IMR-90 (cell line): ENCODE results near the gene KRT7. TPM values are rescaled to one million over a fixed set of nuclear protein-coding genes. Genes with fewer than 3 reads are reported as not detected.

Source experiments
- ATAC-seq: fragments of 200-7000 bp; cut with Tn5 transposase; 2 replicates; pipeline ENCODE4 v1.9.1; 2020; ENCODE audit warnings: low read depth, mild to moderate bottlenecking, moderate library complexity
- BruUV-seq: library from RNA; stranded (reverse); fragments of 400-500 nt; replicated peaks from 2 replicates; lab custom pipeline; 2021; lab: Mats Ljungman, UMichigan
- CTCF ChIA-PET: fragments of 300-600 bp; formaldehyde crosslinking; extraction: SDS; loops from one replicate; lab custom pipeline; 2021; ENCODE audit warnings: antibody characterized with exemption; lab: Yijun Ruan, JAX
- POLR2A ChIA-PET: fragments of 300-600 bp; sonication (Branson Sonifier 250); formaldehyde crosslinking; loops from one replicate; lab custom pipeline; 2022; ENCODE audit warnings: antibody characterized with exemption; ENCODE audit not compliant: unreplicated experiment; lab: Charles Lee
- DNase-seq: peaks from one replicate; pipeline ENCODE4 v3.0.0; 2013
- H2AFZ ChIP-seq: replicated peaks from 2 replicates; pipeline ENCODE3; 2013; ENCODE audit warnings: low read length, mild to moderate bottlenecking; ENCODE audit not compliant: poor library complexity
- H2AK5ac ChIP-seq: 2 replicates; pipeline ENCODE4 v1.6.1; 2013; ENCODE audit warnings: low read depth, low read length, inconsistent platforms
- H2AK9ac ChIP-seq: replicated peaks from 2 replicates; pipeline ENCODE3; 2013; ENCODE audit warnings: mild to moderate bottlenecking, low read depth, low read length, moderate library complexity; ENCODE audit not compliant: poor library complexity
- H2BK120ac ChIP-seq: 2 replicates; pipeline ENCODE4 v1.6.1; 2013; ENCODE audit warnings: low read depth, low read length, inconsistent platforms
- H2BK15ac ChIP-seq: 3 replicates; pipeline ENCODE4 v1.6.1; 2013; ENCODE audit warnings: low read depth, low read length, inconsistent platforms
- H2BK20ac ChIP-seq: 2 replicates; pipeline ENCODE4 v1.6.1; 2013; ENCODE audit warnings: low read depth, mild to moderate bottlenecking, inconsistent platforms, low read length, moderate library complexity
- H2BK5ac ChIP-seq: 2 replicates; pipeline ENCODE4 v1.6.1; 2013; ENCODE audit warnings: mild to moderate bottlenecking, low read depth, low read length, inconsistent platforms; ENCODE audit not compliant: poor library complexity, severe bottlenecking
- H3K14ac ChIP-seq: replicated peaks from 2 replicates; pipeline ENCODE4 v1.6.1; 2013; ENCODE audit warnings: low read depth, low read length, inconsistent platforms
- H3K18ac ChIP-seq: 2 replicates; pipeline ENCODE4 v1.6.1; 2013; ENCODE audit warnings: low read depth, low read length, control low read depth
- H3K23ac ChIP-seq: 2 replicates; pipeline ENCODE4 v1.6.1; 2013; ENCODE audit warnings: low read depth, low read length, inconsistent platforms
- H3K27ac ChIP-seq: 2 replicates; pipeline ENCODE4 v1.5.1; 2013; ENCODE audit warnings: mild to moderate bottlenecking, control low read depth, low read length; ENCODE audit not compliant: insufficient read depth
- H3K27me3 ChIP-seq: 2 replicates; pipeline ENCODE4 v1.6.1; 2013; ENCODE audit warnings: low read length; ENCODE audit not compliant: control insufficient read depth, insufficient read depth
- H3K36me3 ChIP-seq: 2 replicates; pipeline ENCODE4 v1.6.1; 2013; ENCODE audit warnings: low read length, mixed read lengths; ENCODE audit not compliant: control insufficient read depth, insufficient read depth
- H3K4ac ChIP-seq: 2 replicates; pipeline ENCODE4 v1.6.1; 2013; ENCODE audit warnings: low read depth, low read length, inconsistent platforms
- H3K4me1 ChIP-seq: 2 replicates; pipeline ENCODE4 v1.6.1; 2013; ENCODE audit warnings: low read length, mixed read lengths; ENCODE audit not compliant: control insufficient read depth, insufficient read depth
- H3K4me2 ChIP-seq: 2 replicates; pipeline ENCODE4 v1.6.1; 2013; ENCODE audit warnings: low read depth, mild to moderate bottlenecking, control low read depth, low read length, moderate library complexity
- H3K4me3 ChIP-seq: 2 replicates; pipeline ENCODE4 v1.5.1; 2013; ENCODE audit warnings: low read depth, mild to moderate bottlenecking, control low read depth, low read length, moderate library complexity; ENCODE audit not compliant: insufficient read depth
- H3K56ac ChIP-seq: 2 replicates; pipeline ENCODE4 v1.6.1; 2013; ENCODE audit warnings: low read length, inconsistent platforms; ENCODE audit not compliant: insufficient read depth; ENCODE audit errors: extremely low read depth
- H3K79me1 ChIP-seq, 2 experiments: 2 replicates each; pipeline ENCODE4 v1.6.1; 2013; ENCODE audit warnings: low read length in 2 of 2, inconsistent platforms in 1 of 2, low read depth in 1 of 2
- H3K9ac ChIP-seq: 2 replicates; pipeline ENCODE4 v1.6.1; 2013; ENCODE audit warnings: low read depth, low read length, control low read depth
- H3K9me1 ChIP-seq: 2 replicates; pipeline ENCODE4 v1.6.1; 2013; ENCODE audit warnings: low read length, inconsistent platforms; ENCODE audit not compliant: insufficient read depth
- H3K9me3 ChIP-seq: 2 replicates; pipeline ENCODE4 v1.6.1; 2013; ENCODE audit warnings: low read length; ENCODE audit not compliant: control insufficient read depth, insufficient read depth
- H4K20me1 ChIP-seq: 2 replicates; pipeline ENCODE4 v1.6.1; 2013; ENCODE audit warnings: low read length, inconsistent platforms; ENCODE audit not compliant: insufficient read depth
- H4K5ac ChIP-seq: 2 replicates; pipeline ENCODE4 v1.6.1; 2013; ENCODE audit warnings: mild to moderate bottlenecking, low read depth, low read length, control low read depth
- H4K8ac ChIP-seq, 2 experiments: 2 replicates each; pipeline ENCODE4 v1.6.1; 2013; ENCODE audit warnings: low read depth in 2 of 2, low read length in 2 of 2, control low read depth in 1 of 2, inconsistent platforms in 1 of 2
- H4K91ac ChIP-seq: 2 replicates; pipeline ENCODE4 v1.6.1; 2013; ENCODE audit warnings: low read depth, low read length, inconsistent platforms; ENCODE audit not compliant: insufficient read depth
- BHLHE40 ChIP-seq: fragments of 150-350 bp; IDR thresholded peaks from 2 replicates; pipeline ENCODE4 v1.6.1; 2016; ENCODE audit warnings: mild to moderate bottlenecking, low read depth, low read length
- CTCF ChIP-seq: conservative IDR thresholded peaks from 2 replicates; pipeline ENCODE4 v1.5.1; 2012; ENCODE audit warnings: mild to moderate bottlenecking, low read depth, low read length, improper control_type of control experiment
- FOS ChIP-seq: fragments of 150-350 bp; IDR thresholded peaks from 2 replicates; pipeline ENCODE4 v1.6.1; 2016; ENCODE audit warnings: low read depth, low read length
- MXI1 ChIP-seq: IDR thresholded peaks from 2 replicates; pipeline ENCODE4 v1.6.1; 2012; ENCODE audit warnings: low read depth, mild to moderate bottlenecking, low read length, moderate library complexity, borderline replicate concordance
- POLR2A ChIP-seq: IDR thresholded peaks from 2 replicates; pipeline ENCODE4 v1.6.1; 2012; ENCODE audit warnings: mild to moderate bottlenecking, low read depth, low read length
- RAD21 ChIP-seq: IDR thresholded peaks from 2 replicates; pipeline ENCODE4 v1.6.1; 2012; ENCODE audit warnings: low read length, improper control_type of control experiment
- RFX5 ChIP-seq: IDR thresholded peaks from 2 replicates; pipeline ENCODE4 v1.8.0; 2012; ENCODE audit warnings: low read depth, mild to moderate bottlenecking, low read length, moderate library complexity
- WGBS, 2 experiments: methylation state at CpG; one replicate each; pipeline versions ENCODE4 v1.1.5 to v1.1.7; 2013; ENCODE audit warnings: missing lambda C conversion rate in 2 of 2; ENCODE audit not compliant: insufficient read length in 1 of 2; ENCODE audit errors: extremely low coverage in 2 of 2; 5-methylcytosine and 5-hydroxymethylcytosine counted together
- dilution Hi-C: fragments of 300-500 bp; cut with HindIII; formaldehyde crosslinking; loops from one replicate; pipeline ENCODE4 v1.14.3; 2018; ENCODE audit warnings: low sequenced_read_pairs; ENCODE audit not compliant: unreplicated experiment
- in situ Hi-C: fragments of 300-500 bp; cut with MboI; formaldehyde crosslinking; loops from 3 replicates; pipeline ENCODE4 v1.14.3; 2019; ENCODE audit warnings: low sequenced_read_pairs, inconsistent platforms, mixed read lengths
- intact Hi-C: fragments of 100-400 bp; cut with micrococcal nuclease; formaldehyde crosslinking; loops from 2 replicates; pipeline ENCODE4 v1.10.0; 2022
- polyA plus RNA-seq, 3 experiments: library from polyadenylated mRNA; depleted of rRNA; stranded (reverse); fragments of >200 nt; gene quantifications; 2 replicates each; pipeline ENCODE4 v1.2.3, GENCODE V29; 2012; ENCODE audit warnings: low replicate concordance in 1 of 3
- total RNA-seq: library from RNA; depleted of rRNA; stranded (reverse); fragments of >200 nt; gene quantifications from 2 replicates; pipeline ENCODE4 v1.2.3, GENCODE V29; 2012

KRT7 gene
- total and polyA plus RNA-seq, 2 of the 4 experiments (the other 2 are of a cell fraction) = 0.54 to 1.7 TPM

GRCh38 chr12:52268212-52268611 lies 35.2 kb downstream of the KRT7 start:
- Histone ChIP-seq H2BK20ac (no peak overlapping the region), H3K79me1 (no peaks in the 10 kb centered on the region), H2AK5ac (no peak overlapping the region), H4K20me1 (no peaks in the 10 kb centered on the region), H3K14ac (no peak overlapping the region), H3K4ac (no peak overlapping the region), H4K91ac (no peak overlapping the region), H3K23ac (no peak overlapping the region), H4K8ac (no peak overlapping the region), H3K27me3 (peaks cover 13% of the 10 kb centered on the region), H2AFZ (no peak overlapping the region), H3K9me1 (no peaks in the 10 kb centered on the region), H3K56ac (no peak overlapping the region), H3K36me3 (no peaks in the 10 kb centered on the region), H3K4me2 (no peak overlapping the region), H3K9me3 (no peaks in the 10 kb centered on the region; the same call in 1 of the 2 replicates), H2BK5ac (no peak overlapping the region), H4K5ac (no peak overlapping the region), H2BK120ac (no peak overlapping the region), H2AK9ac (no peak overlapping the region), H3K27ac (no peak overlapping the region), H3K9ac (no peak overlapping the region), H2BK15ac (no peak overlapping the region), H3K4me1 (peaks cover 2% of the 10 kb centered on the region), H3K4me3 (no peak overlapping the region), H3K18ac (no peak overlapping the region)
- intact Hi-C loops = no loop called here
- ATAC-seq = peak; percentile 32; the same call in 1 of the 2 replicates
- BruUV-seq = no TSS peak
- dilution Hi-C loops = no loop called here
- no peak for DNase-seq
- in situ Hi-C loops = no loop called here
- ChIA-PET CTCF (interaction anchor here (3.3 kb wide), 1 partner anchor 11 kb away, joined by 14 read pairs; no protein-coding TSS in a partner anchor), POLR2A (no interaction called here)
- no CpG with 5 or more reads among the region's 2 CpGs for WGBS, 2 experiments
- no peak for TF ChIP-seq FOS
- TF ChIP-seq RFX5 = no peak
- no peak for TF ChIP-seq POLR2A
- no peak for TF ChIP-seq RAD21
- no peak for TF ChIP-seq BHLHE40
- TF ChIP-seq CTCF = no peak
- TF ChIP-seq MXI1 = no peak
